Thymus (tissue), 11 donors: Measurements from ENCODE around the gene PRKCD. TPM values are rescaled to one million over a fixed set of nuclear protein-coding genes. Genes with fewer than 3 reads are reported as not detected.

ENCODE experiments used
- DNase-seq, 9 donors: peaks; one replicate each; pipeline ENCODE4 v3.0.0-alpha.2; 2013; ENCODE audit warnings: low spot score in 9 of 9, low read depth in 6 of 9, missing footprints in 1 of 9
- H3K27ac ChIP-seq, 2 donors: one replicate each; pipeline ENCODE4 v1.5.1; 2013; ENCODE audit warnings: control low read depth in 1 of 2, low read depth in 1 of 2, low read length in 1 of 2, mild to moderate bottlenecking in 1 of 2, moderate library complexity in 1 of 2
- H3K27me3 ChIP-seq, 2 donors: one replicate each; pipeline ENCODE4 v1.5.1; 2013; ENCODE audit warnings: low read length in 1 of 2; ENCODE audit not compliant: control insufficient read depth in 2 of 2, insufficient read depth in 1 of 2
- H3K36me3 ChIP-seq, 2 donors: one replicate each; pipeline ENCODE4 v1.5.1; 2013; ENCODE audit warnings: low read length in 1 of 2, mild to moderate bottlenecking in 1 of 2, moderate library complexity in 1 of 2; ENCODE audit not compliant: control insufficient read depth in 2 of 2, insufficient read depth in 2 of 2
- H3K4me1 ChIP-seq, 2 donors: one replicate each; pipeline ENCODE4 v1.5.1; 2013; ENCODE audit warnings: low read length in 2 of 2; ENCODE audit not compliant: control insufficient read depth in 2 of 2, insufficient read depth in 2 of 2
- H3K4me3 ChIP-seq, 2 donors: one replicate each; pipeline ENCODE4 v1.5.1; 2013; ENCODE audit warnings: low read length in 2 of 2, control low read depth in 1 of 2, mild to moderate bottlenecking in 1 of 2
- H3K9me3 ChIP-seq, 2 donors: one replicate each; pipeline ENCODE4 v1.5.1; 2013; ENCODE audit warnings: low read length in 1 of 2, mild to moderate bottlenecking in 1 of 2; ENCODE audit not compliant: control insufficient read depth in 2 of 2, insufficient read depth in 1 of 2
- WGBS: extraction: QIAGEN DNeasy Blood & Tissue Kit; methylation state at CpG from one replicate; pipeline ENCODE4 v1.1.7; 2013; 5-methylcytosine and 5-hydroxymethylcytosine counted together
- polyA plus RNA-seq: library from polyadenylated mRNA; stranded (reverse); fragments of 200-250 nt; gene quantifications from one replicate; pipeline ENCODE4 v1.2.3, GENCODE V29; 2013
- total RNA-seq: library from RNA; stranded (reverse); fragments of 120-200 nt; gene quantifications from one replicate; pipeline ENCODE4 v1.2.4, GENCODE V29; 2013
- donor health status: healthy.

The PRKCD gene
- total and polyA plus RNA-seq, 2 donors = 2.4 to 15.3 TPM

DNA sequence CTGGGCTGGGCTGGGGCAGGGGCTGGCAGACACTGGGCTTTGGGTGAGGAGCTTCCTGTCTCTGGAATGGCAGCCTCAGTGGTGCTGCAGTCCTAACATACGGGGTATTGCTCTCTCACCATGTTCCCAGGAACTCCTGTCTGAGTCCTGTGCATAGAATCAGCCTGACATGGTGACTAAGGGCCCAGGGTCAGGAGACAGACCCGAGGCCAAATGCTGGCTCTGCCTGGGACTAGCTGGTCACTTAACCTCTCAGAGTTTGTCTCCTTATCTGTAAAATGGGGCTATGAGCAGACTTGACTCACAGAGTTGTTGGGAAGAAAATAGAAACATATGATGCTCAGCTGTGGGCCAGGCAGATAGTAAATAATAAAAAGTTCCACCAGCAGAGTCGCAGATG, 28.3 kb downstream of the PRKCD start:
- 96% methylated on average over 3 of the region's 3 CpGs for WGBS
- no peak overlapping the region for H3K4me3 ChIP-seq
- no peak for DNase-seq
- H3K27me3 ChIP-seq = no peaks in the 10 kb centered on the region
- H3K9me3 ChIP-seq = no peaks in the 10 kb centered on the region
- H3K4me1 ChIP-seq = peaks cover 0 to 25% of the 10 kb centered on the region in 2 donors
- no peak overlapping the region for H3K27ac ChIP-seq
- peaks cover 38 to 45% of the 10 kb centered on the region in 2 donors for H3K36me3 ChIP-seq

DNA sequence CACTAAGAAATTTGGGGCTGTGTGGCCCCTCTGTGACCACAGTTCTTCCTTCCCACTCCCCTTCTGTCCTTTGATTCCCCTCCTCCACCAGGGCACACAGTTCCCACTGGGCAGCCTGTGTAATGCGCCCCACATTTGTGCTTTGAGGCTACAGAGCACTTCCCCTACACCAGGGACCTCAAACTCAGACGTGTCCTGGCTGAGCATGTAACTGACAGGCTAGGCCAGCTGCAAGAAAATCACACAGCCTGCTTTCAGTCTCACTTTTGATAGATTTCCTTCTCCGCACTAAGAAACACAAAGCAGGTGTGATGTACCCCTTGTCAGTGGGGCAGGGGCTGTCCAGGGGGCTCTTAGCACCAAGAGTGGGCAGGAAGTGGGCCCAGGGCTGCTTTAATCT, 29.6 kb downstream of the PRKCD start:
- Histone ChIP-seq H3K27ac (peak overlapping the region in 1 of 2 donors; percentile 47), H3K4me3 (no peak overlapping the region), H3K9me3 (no peaks in the 10 kb centered on the region), H3K36me3 (peaks cover 32 to 45% of the 10 kb centered on the region in 2 donors), H3K27me3 (peaks cover 0 to 2% of the 10 kb centered on the region in 2 donors), H3K4me1 (peaks cover 0 to 29% of the 10 kb centered on the region in 2 donors)
- DNase-seq = no peak
- 44% methylated on average over 3 of the region's 3 CpGs for WGBS

DNA sequence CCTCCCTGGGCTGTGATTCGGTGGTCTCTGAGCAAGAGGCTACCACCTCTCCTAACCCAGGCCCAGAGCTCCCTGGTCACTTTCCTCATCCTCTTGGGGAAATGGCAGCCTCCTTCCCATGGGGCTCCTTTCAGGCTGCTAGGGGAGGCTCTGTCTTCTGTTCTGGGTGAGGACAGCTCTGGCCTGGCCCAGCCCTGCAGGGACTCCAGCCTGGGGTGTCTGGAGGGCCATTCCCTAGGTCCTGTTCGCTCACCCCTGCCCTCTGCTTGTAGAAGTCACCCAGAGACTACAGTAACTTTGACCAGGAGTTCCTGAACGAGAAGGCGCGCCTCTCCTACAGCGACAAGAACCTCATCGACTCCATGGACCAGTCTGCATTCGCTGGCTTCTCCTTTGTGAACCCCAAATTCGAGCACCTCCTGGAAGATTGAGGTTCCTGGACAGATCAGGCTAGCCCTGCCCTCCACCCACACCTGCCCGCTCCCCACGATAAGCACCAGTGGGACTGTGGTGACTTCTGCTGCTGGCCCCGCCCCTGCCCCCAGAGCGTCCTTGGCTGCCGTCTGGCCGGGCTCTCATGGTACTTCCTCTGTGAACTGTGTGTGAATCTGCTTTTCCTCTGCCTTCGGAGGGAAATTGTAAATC, 30.9 kb downstream of the PRKCD start:
- Histone ChIP-seq H3K9me3 (no peaks in the 10 kb centered on the region), H3K27ac (no peak overlapping the region), H3K36me3 (peaks cover 24 to 33% of the 10 kb centered on the region in 2 donors), H3K4me3 (no peak overlapping the region), H3K4me1 (peaks cover 0 to 37% of the 10 kb centered on the region in 2 donors), H3K27me3 (peaks cover 0 to 3% of the 10 kb centered on the region in 2 donors)
- 89% methylated on average over 16 of the region's 16 CpGs for WGBS
- DNase-seq = no peak

DNA sequence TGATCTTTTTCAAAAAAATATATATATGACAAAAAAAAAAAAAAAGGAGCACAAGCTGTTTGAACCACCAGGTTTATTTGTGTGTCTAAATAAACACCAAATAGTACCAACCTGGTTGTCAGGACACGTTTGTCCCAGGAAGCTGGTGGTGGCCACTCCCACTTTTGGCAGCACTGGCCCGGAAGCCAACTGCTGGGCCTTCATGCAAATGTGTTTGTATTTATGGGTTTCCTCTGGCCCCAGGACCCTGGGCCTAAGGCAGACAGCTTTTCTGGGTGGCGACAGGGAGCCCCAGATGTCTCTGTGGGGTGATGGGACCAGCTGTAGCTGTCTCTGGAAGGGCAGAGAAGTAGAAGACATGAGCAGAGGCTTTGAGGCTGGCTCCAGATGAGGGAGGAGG, 31.6 kb downstream of the PRKCD start:
- peaks cover 0 to 3% of the 10 kb centered on the region in 2 donors for H3K27me3 ChIP-seq
- no peak for DNase-seq
- peaks cover 0 to 37% of the 10 kb centered on the region in 2 donors for H3K4me1 ChIP-seq
- no peak overlapping the region for H3K27ac ChIP-seq
- WGBS = 89% methylated on average over 3 of the region's 3 CpGs
- H3K36me3 ChIP-seq = peaks cover 19 to 27% of the 10 kb centered on the region in 2 donors
- H3K4me3 ChIP-seq = no peak overlapping the region
- no peaks in the 10 kb centered on the region for H3K9me3 ChIP-seq

DNA sequence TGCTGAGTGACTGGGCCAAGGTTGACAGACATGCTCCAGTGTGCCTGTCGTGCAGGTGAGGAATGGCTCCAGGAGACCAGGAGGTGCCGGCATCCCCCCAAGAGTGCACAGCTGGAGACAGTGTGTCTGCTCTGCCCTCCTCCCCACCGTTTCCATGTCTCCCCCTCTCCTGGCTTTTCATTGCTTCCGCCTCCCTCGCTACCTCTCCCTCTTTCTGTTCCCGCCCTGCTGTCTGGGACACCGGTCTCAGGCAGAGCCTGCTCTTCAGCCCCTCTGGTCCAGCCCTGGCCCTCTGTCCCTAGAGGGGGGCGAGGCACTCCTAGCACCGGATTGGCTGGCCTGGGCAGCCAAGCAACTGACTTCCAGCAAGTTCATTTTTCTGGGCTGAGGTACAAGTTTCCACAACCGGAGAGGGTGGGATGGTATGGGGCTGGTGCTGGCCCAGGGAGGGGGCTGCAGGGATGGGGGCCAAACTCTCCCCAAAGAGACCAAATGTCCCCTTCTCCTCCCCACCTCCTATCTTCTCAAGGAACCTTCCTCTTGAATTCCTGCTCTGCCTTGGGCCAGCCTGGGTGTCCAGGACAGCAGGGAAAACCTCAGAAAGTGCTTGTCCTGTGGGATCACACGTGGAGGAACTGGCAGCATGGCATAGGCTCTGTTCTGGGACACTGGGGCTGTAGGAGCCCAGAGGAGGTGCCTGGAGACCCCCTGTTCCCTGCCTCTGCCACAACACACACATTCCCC, 32.6 kb downstream of the PRKCD start:
- DNase-seq = no peak
- peaks cover 16 to 24% of the 10 kb centered on the region in 2 donors for H3K36me3 ChIP-seq
- no peaks in the 10 kb centered on the region for H3K9me3 ChIP-seq
- H3K4me3 ChIP-seq = no peak overlapping the region
- 95% methylated on average over 11 of the region's 11 CpGs for WGBS
- no peak overlapping the region for H3K27ac ChIP-seq
- H3K27me3 ChIP-seq = peaks cover 0 to 3% of the 10 kb centered on the region in 2 donors
- H3K4me1 ChIP-seq = peaks cover 0 to 37% of the 10 kb centered on the region in 2 donors

DNA sequence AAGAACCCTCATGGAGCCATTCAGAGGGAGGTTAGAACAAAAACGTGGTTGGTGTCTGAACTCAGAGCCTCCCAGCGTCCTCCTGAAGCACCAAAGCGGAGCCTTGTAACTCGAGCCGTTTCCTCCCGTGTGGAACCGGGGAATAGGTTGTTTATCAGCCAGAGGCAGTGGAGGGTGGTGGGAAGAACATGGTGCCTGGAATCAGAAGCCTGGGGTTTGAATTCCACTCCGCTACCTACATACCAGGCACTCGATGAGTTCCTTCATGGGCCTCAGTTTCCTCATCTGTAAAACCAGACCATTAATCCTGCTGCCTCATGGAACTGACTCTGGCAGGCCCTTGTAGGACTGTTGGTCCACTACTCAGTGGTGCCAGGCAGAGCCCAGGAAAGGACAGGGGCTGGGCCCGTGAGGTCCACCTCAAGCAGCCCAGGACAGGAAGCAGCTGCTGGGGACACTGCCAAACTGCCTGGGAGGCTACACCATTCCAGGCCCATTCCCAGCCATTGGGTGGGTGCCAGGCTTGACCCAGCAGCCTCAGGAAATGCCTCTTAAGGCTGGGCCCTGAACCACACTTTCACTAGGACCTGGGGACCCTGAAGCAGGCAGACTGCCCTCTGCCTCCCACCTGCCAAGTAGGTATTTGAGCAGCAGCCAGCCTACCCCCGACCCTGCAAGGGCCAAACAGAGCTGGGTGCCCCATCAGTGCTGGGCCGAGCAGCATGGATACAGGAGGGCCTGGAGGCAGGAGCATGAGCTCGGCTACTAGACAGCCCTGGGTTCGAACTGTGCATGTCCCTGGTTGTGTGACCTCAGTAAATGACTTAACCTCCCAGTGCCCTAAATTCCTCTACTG, 33.4 kb downstream of the PRKCD start:
- no peak for DNase-seq
- no peak overlapping the region for H3K27ac ChIP-seq
- H3K27me3 ChIP-seq = peaks cover 0 to 3% of the 10 kb centered on the region in 2 donors
- H3K9me3 ChIP-seq = no peaks in the 10 kb centered on the region
- H3K4me3 ChIP-seq = no peak overlapping the region
- peaks cover 8 to 16% of the 10 kb centered on the region in 2 donors for H3K36me3 ChIP-seq
- peaks cover 0 to 35% of the 10 kb centered on the region in 2 donors for H3K4me1 ChIP-seq
- 89% methylated on average over 14 of the region's 14 CpGs for WGBS

DNA sequence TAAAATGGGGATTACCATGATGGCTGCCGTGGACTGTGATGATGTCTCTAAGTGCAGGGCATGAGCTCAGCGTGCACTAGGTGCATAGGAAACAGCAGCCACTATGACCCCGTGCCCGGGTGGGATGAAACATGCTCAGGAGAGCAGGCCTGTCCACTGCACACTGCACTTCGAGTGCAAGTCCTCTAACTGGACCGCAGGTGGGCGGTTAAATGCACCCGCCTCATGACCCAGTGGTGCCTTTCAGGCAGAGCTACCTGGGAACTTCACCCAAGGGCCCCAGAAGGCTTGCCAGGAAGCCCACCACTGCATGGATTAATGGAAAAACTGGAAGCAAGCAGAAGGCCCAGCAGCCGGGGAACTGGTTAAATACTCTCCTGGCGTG, 34.0 kb downstream of the PRKCD start:
- no peak for DNase-seq
- no peaks in the 10 kb centered on the region for H3K9me3 ChIP-seq
- H3K27ac ChIP-seq = no peak overlapping the region
- peaks cover 6 to 10% of the 10 kb centered on the region in 2 donors for H3K36me3 ChIP-seq
- 97% methylated on average over 10 of the region's 10 CpGs for WGBS
- H3K4me1 ChIP-seq = peaks cover 0 to 29% of the 10 kb centered on the region in 2 donors
- no peak overlapping the region for H3K4me3 ChIP-seq
- peaks cover 0 to 3% of the 10 kb centered on the region in 2 donors for H3K27me3 ChIP-seq

DNA sequence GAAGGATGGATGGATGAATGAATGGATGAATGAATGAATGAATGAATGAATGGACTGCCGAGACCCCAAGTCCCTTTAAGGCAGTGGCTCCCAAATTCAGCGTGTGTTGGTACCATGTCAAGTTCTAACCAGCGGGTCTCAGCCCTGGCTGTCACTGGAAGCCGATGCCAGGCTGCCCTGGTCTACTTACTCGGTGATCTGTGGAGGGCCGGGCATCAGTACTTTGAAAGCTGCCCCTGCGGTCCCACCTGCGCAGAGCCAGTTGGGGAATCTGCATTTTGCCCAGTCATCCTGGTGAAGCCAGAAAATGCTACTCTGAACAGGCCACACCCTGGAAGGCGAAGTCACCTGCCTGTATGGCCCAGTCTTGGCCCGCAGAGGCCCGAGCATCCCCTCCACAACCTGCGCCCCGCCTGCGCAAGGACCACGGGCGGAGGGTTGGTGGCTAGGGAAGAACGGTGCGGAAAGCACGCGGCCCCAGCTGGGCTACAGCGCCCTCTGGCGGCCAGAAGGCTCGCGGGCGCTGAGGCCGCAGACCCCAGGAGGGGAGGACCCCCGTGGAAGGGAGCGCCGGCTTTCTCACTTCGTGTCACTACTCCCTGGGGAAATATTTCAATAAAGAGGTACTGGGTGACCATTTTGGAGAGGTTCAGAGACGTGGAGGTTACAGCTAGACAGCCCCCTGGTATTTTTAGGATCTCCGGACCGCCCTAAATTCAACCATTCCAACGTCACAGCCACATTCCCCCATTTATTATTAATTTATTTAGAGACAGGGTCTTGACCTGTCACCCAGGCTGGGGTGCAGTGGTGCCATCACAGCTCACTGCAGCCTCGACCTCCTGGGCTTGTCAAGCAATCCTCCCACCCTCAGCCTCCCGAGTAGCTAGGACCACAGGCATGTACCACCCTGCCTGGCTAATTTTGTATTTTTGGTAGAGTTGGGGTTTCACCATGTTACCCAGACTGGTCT, 34.9 kb downstream of the PRKCD start:
- Histone ChIP-seq H3K27me3 (peaks cover 0 to 3% of the 10 kb centered on the region in 2 donors), H3K9me3 (no peaks in the 10 kb centered on the region), H3K27ac (no peak overlapping the region), H3K4me3 (no peak overlapping the region), H3K36me3 (peaks cover 3 to 6% of the 10 kb centered on the region in 2 donors), H3K4me1 (peaks cover 0 to 21% of the 10 kb centered on the region in 2 donors)
- 30% methylated on average over 36 of the region's 36 CpGs for WGBS
- DNase-seq = peak in 7 of 9 donors; percentile 37 to 71 (median 47)
